ENCODE results near the gene CACNG4. TPM values are rescaled to one million over a fixed set of nuclear protein-coding genes. Genes with fewer than 3 reads are reported as not detected.

Gene CACNG4
- total and polyA plus RNA-seq, 9 of the 15 experiments (the other 6 are each of a cell fraction or from before 2014, with no cell fraction given), result 0.07 TPM; not detected in 8

DNA sequence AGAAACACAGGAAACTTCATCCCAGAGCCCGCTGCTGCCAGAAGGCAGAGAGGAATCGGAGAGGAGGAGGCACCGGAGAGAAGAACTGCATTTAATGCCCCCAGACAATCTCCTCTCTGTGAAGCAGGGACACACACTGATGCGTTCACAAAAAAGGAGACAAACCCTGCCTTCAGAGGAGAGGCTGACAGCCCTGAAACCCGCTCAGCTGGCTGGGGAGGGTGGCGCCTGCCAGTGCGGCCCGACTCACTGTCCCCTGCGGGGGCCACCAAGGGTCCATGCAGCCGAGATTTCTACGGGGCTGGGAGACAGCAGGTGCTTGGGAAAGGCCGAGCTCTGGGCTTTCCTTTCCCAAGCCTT, 57.9 kb downstream of the CACNG4 start (continued):
- TF ChIP-seq ATF3 (IDR thresholded peaks at IDR 0.05) (no peak), ATF3 (CRISPR knock-in tag; conservative IDR thresholded peaks at IDR 0.05) (no peak), POLR3G (IDR thresholded peaks at IDR 0.05; ENCODE audit: extremely low read depth, insufficient read length, insufficient replicate concordance) (no peak), FOXO4 (CRISPR knock-in tag; IDR thresholded peaks at IDR 0.05) (no peak), ELF2 (CRISPR knock-in tag; IDR thresholded peaks at IDR 0.05) (no peak), SMARCC2 (IDR thresholded peaks at IDR 0.05; ENCODE audit: low read depth) (no peak), HLTF (IDR thresholded peaks at IDR 0.05) (no peak)

- H3K9ac ChIP-seq (ENCODE audit: insufficient read depth in 1 of 2, low read depth in 2 of 2, low read length in 2 of 2), result no peak overlapping the region
- ChIA-PET CTCF (ENCODE audit: low intra/inter-chr PET ratio) (no interaction called here), POLR2A (no interaction called here)
- H3K9me1 ChIP-seq (ENCODE audit: control insufficient read depth, insufficient read depth, low read length), result no peaks in the 10 kb centered on the region
- TF ChIP-seq CAMTA2 (CRISPR knock-in tag; conservative IDR thresholded peaks at IDR 0.05), result no peak
- no peak overlapping the region for H2AFZ ChIP-seq (ENCODE audit: low read depth, low read length)
- FAIRE-seq (no peak), DNase-seq (ENCODE audit: extremely low read depth in 1 of 4, low spot score in 3 of 4) (no peak), ATAC-seq (no peak)
- H4K20me1 ChIP-seq (replicated peaks; ENCODE audit: control insufficient read depth, insufficient read depth, low read length), result no peaks in the 10 kb centered on the region; the same call in 1 of the 2 replicates
- no peak overlapping the region for H3K4me2 ChIP-seq (ENCODE audit: insufficient read depth, low read length)
- no TSS peak for BruUV-seq (replicated peaks)
- H3K4me3 ChIP-seq, result no peak overlapping the region
- peaks cover 54 to 93% of the 10 kb centered on the region in 2 experiments for H3K27me3 ChIP-seq (ENCODE audit: control insufficient read depth in 2 of 2, insufficient read depth in 2 of 2, low read length in 2 of 2)
- 2% methylated on average over 17 of the region's 17 CpGs for WGBS (ENCODE audit: insufficient coverage, low coverage, missing lambda C conversion rate)
- no peaks in the 10 kb centered on the region for H3K36me3 ChIP-seq (ENCODE audit: control insufficient read depth, insufficient read depth, low read length)
- H3K4me1 ChIP-seq (replicated peaks in 1 of 2; ENCODE audit: control insufficient read depth in 2 of 2, insufficient read depth in 2 of 2, low read length in 2 of 2), result peaks cover 0 to 4% of the 10 kb centered on the region in 2 experiments; a peak in 1 of 5 replicates
- in situ Hi-C loops (cut with MboI) (no loop called here), intact Hi-C loops (cut with micrococcal nuclease) (no loop called here)
- H3K27ac ChIP-seq (ENCODE audit: extremely low read depth, low read depth, low read length), result no peak overlapping the region
- no peaks in the 10 kb centered on the region for H3K79me2 ChIP-seq (ENCODE audit: control insufficient read depth, insufficient read depth, low read length)
- H3K9me3 ChIP-seq (replicated peaks; ENCODE audit: control insufficient read depth, insufficient read depth, low read depth, low read length), result no peaks in the 10 kb centered on the region
These were observed 60.2 kb downstream of the CACNG4 start for GRCh38 chr17:67024736-67025135.

Measured in K562 (cell line).